ENCODE results near the gene MOXD1.
A peak's percentile ranks its signal among the peaks of the same experiment; 100 is the strongest.

The MOXD1 gene

DNA sequence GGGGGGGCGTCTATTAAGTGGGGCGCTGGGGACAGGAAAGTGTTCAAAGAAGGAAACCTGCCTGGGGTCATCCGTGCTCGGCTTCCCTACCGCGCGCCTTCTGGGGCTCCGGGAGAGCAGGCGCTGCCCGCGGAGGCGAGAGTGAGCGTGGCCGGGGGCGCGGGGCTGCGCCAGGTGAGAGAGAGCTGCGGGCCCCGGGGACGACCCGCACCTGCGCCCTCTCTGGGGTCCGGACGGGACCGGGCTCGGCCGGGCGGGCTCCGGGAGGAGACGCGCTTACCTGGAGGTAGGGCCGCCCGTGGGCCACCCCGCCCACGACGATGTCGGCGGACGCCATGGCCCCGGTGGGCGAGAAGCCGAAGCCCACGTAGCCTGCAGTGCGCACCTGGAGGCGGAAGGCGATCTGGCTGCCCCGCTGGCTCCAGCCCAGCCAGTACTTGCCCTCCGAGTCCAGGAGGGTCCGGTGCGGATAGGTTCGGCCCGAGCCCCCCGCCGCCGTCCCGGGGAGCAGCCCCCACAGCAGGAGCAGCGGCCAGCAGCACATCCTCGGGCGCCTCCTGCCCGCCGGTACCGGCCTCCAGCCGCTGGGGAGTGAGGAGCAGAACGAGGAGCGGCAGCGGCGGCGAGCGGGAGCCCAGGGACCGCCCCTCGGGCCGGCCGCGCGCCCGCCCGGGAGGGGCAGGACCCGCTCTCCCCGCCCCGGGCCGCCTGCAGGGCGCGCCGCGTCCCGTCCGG lies at the start of gene MOXD1:
Gene MOXD1, minus strand, starts transcription at position 593 of the 735 bp plus-strand sequence. Its CDS starts 49 bp downstream, at position 544.
- H3K27ac ChIP-seq (ENCODE audit: low read depth, low read length) = peak within 1 kb of the TSS; percentile 36
- peaks cover 35 to 38% of the 10 kb centered on the region in 2 donors for H3K27me3 ChIP-seq (ENCODE audit: control insufficient read depth in 1 of 2, insufficient read depth in 2 of 2, low read length in 2 of 2)
- H3K4me1 ChIP-seq (ENCODE audit: control insufficient read depth in 1 of 2, insufficient read depth in 2 of 2, low read length in 2 of 2) = peaks cover 0 to 3% of the 10 kb centered on the region in 2 donors
- no peaks in the 10 kb centered on the region for H3K9me3 ChIP-seq (ENCODE audit: control insufficient read depth in 1 of 2, low read length in 2 of 2)
- peak within 1 kb of the TSS in 1 of 2 donors; percentile 29 for H3K9ac ChIP-seq (ENCODE audit: low read depth in 1 of 2, low read length in 2 of 2)
- peak within 1 kb of the TSS; percentile 65 to 70 for H3K4me3 ChIP-seq (ENCODE audit: low read depth in 1 of 2, low read length in 2 of 2)
- no peaks in the 10 kb centered on the region for H3K36me3 ChIP-seq (ENCODE audit: control insufficient read depth in 1 of 2, insufficient read depth in 2 of 2, low read length in 2 of 2)

GRCh38 chr6:132446855-132447241 lies 45.6 kb upstream of the MOXD1 start:
- H3K27me3 ChIP-seq (ENCODE audit: control insufficient read depth in 1 of 2, insufficient read depth in 2 of 2, low read length in 2 of 2) = no peaks in the 10 kb centered on the region
- H3K9me3 ChIP-seq (ENCODE audit: control insufficient read depth in 1 of 2, low read length in 2 of 2) = peaks cover 2 to 4% of the 10 kb centered on the region in 2 donors
- no peak overlapping the region for H3K27ac ChIP-seq (ENCODE audit: low read depth, low read length)
- no peak overlapping the region for H3K4me3 ChIP-seq (ENCODE audit: low read depth in 1 of 2, low read length in 2 of 2)
- H3K4me1 ChIP-seq (ENCODE audit: control insufficient read depth in 1 of 2, insufficient read depth in 2 of 2, low read length in 2 of 2) = no peaks in the 10 kb centered on the region
- H3K36me3 ChIP-seq (ENCODE audit: control insufficient read depth in 1 of 2, insufficient read depth in 2 of 2, low read length in 2 of 2) = no peaks in the 10 kb centered on the region
- no peak overlapping the region for H3K9ac ChIP-seq (ENCODE audit: low read depth in 1 of 2, low read length in 2 of 2)

DNA sequence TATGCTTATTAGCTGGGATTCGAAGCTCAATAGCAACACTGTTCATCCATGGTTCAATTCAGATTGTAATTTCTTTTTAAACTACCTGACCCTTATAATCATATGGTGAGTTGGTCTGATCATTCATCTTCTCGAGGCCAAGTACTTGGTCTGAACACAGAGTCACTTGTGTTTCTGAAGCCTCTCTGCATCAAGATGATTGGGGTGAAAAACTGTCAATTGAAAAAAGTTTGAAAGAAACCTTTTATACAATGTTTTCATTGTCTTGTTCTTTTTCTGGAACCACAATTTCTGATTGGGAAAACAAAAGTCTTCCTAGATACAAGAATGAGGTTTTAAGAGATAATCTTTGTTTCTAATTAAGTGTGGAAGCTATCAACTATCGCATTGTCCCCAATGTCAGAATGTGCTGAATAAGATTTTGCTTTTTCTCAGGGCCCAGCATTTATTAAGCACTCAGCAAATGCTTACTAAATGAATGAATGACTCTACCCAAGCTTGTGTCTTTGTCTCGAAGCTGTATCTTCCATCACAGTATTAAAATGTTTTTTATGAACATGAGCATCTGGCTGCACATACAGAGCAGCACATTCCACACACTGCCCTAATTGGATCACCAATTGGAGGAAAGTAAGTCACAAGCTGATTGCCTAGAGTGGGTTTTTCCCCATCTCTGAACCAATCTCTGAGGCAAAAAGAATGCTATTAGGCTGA lies 45.0 kb upstream of the MOXD1 start:
- no peaks in the 10 kb centered on the region for H3K4me1 ChIP-seq (ENCODE audit: control insufficient read depth in 1 of 2, insufficient read depth in 2 of 2, low read length in 2 of 2)
- no peaks in the 10 kb centered on the region for H3K27me3 ChIP-seq (ENCODE audit: control insufficient read depth in 1 of 2, insufficient read depth in 2 of 2, low read length in 2 of 2)
- H3K4me3 ChIP-seq (ENCODE audit: low read depth in 1 of 2, low read length in 2 of 2) = no peak overlapping the region
- H3K9me3 ChIP-seq (ENCODE audit: control insufficient read depth in 1 of 2, low read length in 2 of 2) = peaks cover 4% of the 10 kb centered on the region in 2 donors
- no peak overlapping the region for H3K9ac ChIP-seq (ENCODE audit: low read depth in 1 of 2, low read length in 2 of 2)
- H3K27ac ChIP-seq (ENCODE audit: low read depth, low read length) = no peak overlapping the region
- H3K36me3 ChIP-seq (ENCODE audit: control insufficient read depth in 1 of 2, insufficient read depth in 2 of 2, low read length in 2 of 2) = no peaks in the 10 kb centered on the region

DNA sequence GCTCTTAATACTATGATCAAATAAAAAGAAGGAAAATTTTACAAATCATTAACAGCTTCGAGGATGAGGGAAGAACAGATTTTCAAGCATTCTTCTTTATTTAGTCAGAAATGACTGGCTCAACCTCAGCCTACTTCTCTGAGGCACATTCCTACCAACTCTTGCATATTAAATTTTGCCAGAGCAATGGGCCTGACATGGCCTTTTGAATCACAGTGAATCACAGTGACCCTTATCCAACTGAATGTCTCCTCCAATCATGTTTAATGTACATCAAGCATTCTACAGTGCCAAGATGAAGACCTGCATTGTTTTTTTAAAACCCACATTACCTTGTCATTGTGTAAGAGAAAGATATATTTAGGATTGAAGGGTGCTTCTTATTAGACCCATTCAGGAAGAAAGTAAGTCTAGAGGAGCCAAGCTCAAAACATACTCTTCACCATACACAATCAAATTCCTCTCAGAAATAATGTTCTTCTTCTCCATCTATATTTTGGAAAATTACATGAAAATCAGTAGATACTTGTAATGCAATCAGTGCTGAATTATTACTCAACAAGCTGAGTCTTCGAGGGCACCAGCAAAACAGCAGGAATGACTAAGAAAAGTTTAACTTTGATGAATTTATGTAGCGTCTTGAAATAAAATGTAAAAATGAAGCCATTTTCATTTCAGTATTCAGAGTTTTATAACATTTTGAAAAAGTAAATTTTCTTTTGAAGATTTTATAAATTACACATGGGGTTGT lies 44.1 kb upstream of the MOXD1 start:
- H3K4me3 ChIP-seq (ENCODE audit: low read depth in 1 of 2, low read length in 2 of 2) = no peak overlapping the region
- H3K36me3 ChIP-seq (ENCODE audit: control insufficient read depth in 1 of 2, insufficient read depth in 2 of 2, low read length in 2 of 2) = no peaks in the 10 kb centered on the region
- H3K4me1 ChIP-seq (ENCODE audit: control insufficient read depth in 1 of 2, insufficient read depth in 2 of 2, low read length in 2 of 2) = no peaks in the 10 kb centered on the region
- no peaks in the 10 kb centered on the region for H3K27me3 ChIP-seq (ENCODE audit: control insufficient read depth in 1 of 2, insufficient read depth in 2 of 2, low read length in 2 of 2)
- H3K9ac ChIP-seq (ENCODE audit: low read depth in 1 of 2, low read length in 2 of 2) = no peak overlapping the region
- no peak overlapping the region for H3K27ac ChIP-seq (ENCODE audit: low read depth, low read length)
- peaks cover 4% of the 10 kb centered on the region in 2 donors for H3K9me3 ChIP-seq (ENCODE audit: control insufficient read depth in 1 of 2, low read length in 2 of 2)

GRCh38 chr6:132443206-132443605 lies 41.9 kb upstream of the MOXD1 start:
- Histone ChIP-seq H3K36me3 (ENCODE audit: control insufficient read depth in 1 of 2, insufficient read depth in 2 of 2, low read length in 2 of 2) (no peaks in the 10 kb centered on the region), H3K27me3 (ENCODE audit: control insufficient read depth in 1 of 2, insufficient read depth in 2 of 2, low read length in 2 of 2) (no peaks in the 10 kb centered on the region), H3K9ac (ENCODE audit: low read depth in 1 of 2, low read length in 2 of 2) (no peak overlapping the region), H3K4me3 (ENCODE audit: low read depth in 1 of 2, low read length in 2 of 2) (no peak overlapping the region), H3K4me1 (ENCODE audit: control insufficient read depth in 1 of 2, insufficient read depth in 2 of 2, low read length in 2 of 2) (no peaks in the 10 kb centered on the region), H3K9me3 (ENCODE audit: control insufficient read depth in 1 of 2, low read length in 2 of 2) (peaks cover 4% of the 10 kb centered on the region in 2 donors), H3K27ac (ENCODE audit: low read depth, low read length) (no peak overlapping the region)

GRCh38 chr6:132430110-132430509 lies 28.8 kb upstream of the MOXD1 start:
- no peaks in the 10 kb centered on the region for H3K27me3 ChIP-seq (ENCODE audit: control insufficient read depth in 1 of 2, insufficient read depth in 2 of 2, low read length in 2 of 2)
- no peak overlapping the region for H3K4me3 ChIP-seq (ENCODE audit: low read depth in 1 of 2, low read length in 2 of 2)
- no peak overlapping the region for H3K9ac ChIP-seq (ENCODE audit: low read depth in 1 of 2, low read length in 2 of 2)
- no peaks in the 10 kb centered on the region for H3K36me3 ChIP-seq (ENCODE audit: control insufficient read depth in 1 of 2, insufficient read depth in 2 of 2, low read length in 2 of 2)
- H3K4me1 ChIP-seq (ENCODE audit: control insufficient read depth in 1 of 2, insufficient read depth in 2 of 2, low read length in 2 of 2) = no peaks in the 10 kb centered on the region
- H3K9me3 ChIP-seq (ENCODE audit: control insufficient read depth in 1 of 2, low read length in 2 of 2) = no peaks in the 10 kb centered on the region
- no peak overlapping the region for H3K27ac ChIP-seq (ENCODE audit: low read depth, low read length)

GRCh38 chr6:132425176-132425575 lies 23.9 kb upstream of the MOXD1 start:
- no peaks in the 10 kb centered on the region for H3K9me3 ChIP-seq (ENCODE audit: control insufficient read depth in 1 of 2, low read length in 2 of 2)
- H3K4me3 ChIP-seq (ENCODE audit: low read depth in 1 of 2, low read length in 2 of 2) = no peak overlapping the region
- no peak overlapping the region for H3K27ac ChIP-seq (ENCODE audit: low read depth, low read length)
- no peaks in the 10 kb centered on the region for H3K36me3 ChIP-seq (ENCODE audit: control insufficient read depth in 1 of 2, insufficient read depth in 2 of 2, low read length in 2 of 2)
- H3K9ac ChIP-seq (ENCODE audit: low read depth in 1 of 2, low read length in 2 of 2) = no peak overlapping the region
- no peaks in the 10 kb centered on the region for H3K27me3 ChIP-seq (ENCODE audit: control insufficient read depth in 1 of 2, insufficient read depth in 2 of 2, low read length in 2 of 2)
- H3K4me1 ChIP-seq (ENCODE audit: control insufficient read depth in 1 of 2, insufficient read depth in 2 of 2, low read length in 2 of 2) = no peaks in the 10 kb centered on the region

DNA sequence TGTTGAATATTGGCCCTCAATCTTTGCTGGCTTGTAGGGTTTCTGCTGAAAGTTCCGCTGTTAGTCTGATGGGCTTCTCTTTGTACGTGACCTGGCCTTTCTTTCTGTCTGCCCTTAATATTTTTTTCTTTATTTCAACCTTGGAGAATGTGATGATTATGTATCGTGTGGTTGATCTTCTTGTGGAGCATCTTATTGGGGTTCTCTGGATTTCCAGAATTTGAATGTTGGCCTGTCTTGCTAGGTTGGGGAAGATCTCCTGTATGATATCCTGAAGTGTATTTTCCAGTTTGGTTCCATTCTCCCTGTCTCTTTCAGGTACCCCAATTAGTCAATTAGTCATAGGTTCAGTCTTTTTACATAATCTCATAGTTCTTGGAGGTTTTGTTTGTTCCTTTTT lies 22.6 kb upstream of the MOXD1 start:
- H3K27ac ChIP-seq (ENCODE audit: low read depth, low read length) = no peak overlapping the region
- H3K27me3 ChIP-seq (ENCODE audit: control insufficient read depth in 1 of 2, insufficient read depth in 2 of 2, low read length in 2 of 2) = no peaks in the 10 kb centered on the region
- H3K9ac ChIP-seq (ENCODE audit: low read depth in 1 of 2, low read length in 2 of 2) = no peak overlapping the region
- H3K4me3 ChIP-seq (ENCODE audit: low read depth in 1 of 2, low read length in 2 of 2) = no peak overlapping the region
- no peaks in the 10 kb centered on the region for H3K9me3 ChIP-seq (ENCODE audit: control insufficient read depth in 1 of 2, low read length in 2 of 2)
- no peaks in the 10 kb centered on the region for H3K36me3 ChIP-seq (ENCODE audit: control insufficient read depth in 1 of 2, insufficient read depth in 2 of 2, low read length in 2 of 2)
- no peaks in the 10 kb centered on the region for H3K4me1 ChIP-seq (ENCODE audit: control insufficient read depth in 1 of 2, insufficient read depth in 2 of 2, low read length in 2 of 2)

DNA sequence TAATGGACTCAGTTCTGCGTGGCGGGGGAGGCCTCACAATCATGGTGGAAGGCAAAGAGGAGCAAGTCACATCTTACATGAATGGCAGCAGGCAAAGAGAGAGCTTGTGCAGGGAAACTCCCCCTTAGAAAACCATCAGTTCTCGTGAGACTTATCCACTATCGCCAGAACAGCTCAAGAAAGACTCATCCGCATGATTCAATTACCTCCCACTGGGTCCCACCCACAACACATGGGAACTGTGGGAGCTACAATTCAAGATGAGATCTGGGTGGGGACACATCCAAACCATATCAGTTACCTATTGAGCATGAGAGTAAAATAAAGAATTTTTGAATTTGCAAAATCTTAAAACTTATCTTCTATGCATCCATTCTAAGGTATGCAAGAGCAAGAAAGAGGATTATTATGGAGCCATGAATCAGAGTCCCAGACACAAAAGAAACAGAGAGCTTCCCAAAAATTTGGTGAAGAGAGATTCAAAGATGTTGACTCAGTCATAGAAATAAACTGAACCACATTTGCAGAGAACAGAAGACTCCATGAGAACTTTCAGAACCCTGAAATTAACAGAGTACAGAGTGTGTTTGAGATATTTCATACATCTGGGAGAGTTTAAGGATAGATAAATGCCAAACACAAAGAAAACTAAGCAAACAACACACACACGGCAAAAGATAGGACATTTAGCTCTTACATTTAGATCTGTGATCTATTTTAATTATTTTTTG lies 17.1 kb upstream of the MOXD1 start:
- H3K9ac ChIP-seq (ENCODE audit: low read depth in 1 of 2, low read length in 2 of 2) = no peak overlapping the region
- H3K9me3 ChIP-seq (ENCODE audit: control insufficient read depth in 1 of 2, low read length in 2 of 2) = peaks cover 0 to 7% of the 10 kb centered on the region in 2 donors
- H3K27me3 ChIP-seq (ENCODE audit: control insufficient read depth in 1 of 2, insufficient read depth in 2 of 2, low read length in 2 of 2) = no peaks in the 10 kb centered on the region
- no peak overlapping the region for H3K4me3 ChIP-seq (ENCODE audit: low read depth in 1 of 2, low read length in 2 of 2)
- H3K4me1 ChIP-seq (ENCODE audit: control insufficient read depth in 1 of 2, insufficient read depth in 2 of 2, low read length in 2 of 2) = no peaks in the 10 kb centered on the region
- no peaks in the 10 kb centered on the region for H3K36me3 ChIP-seq (ENCODE audit: control insufficient read depth in 1 of 2, insufficient read depth in 2 of 2, low read length in 2 of 2)
- H3K27ac ChIP-seq (ENCODE audit: low read depth, low read length) = no peak overlapping the region

Data from duodenal mucosa (tissue), 2 donors.